GM10248 (cell line): Measurements from ENCODE around the gene CCNY.
"Not testable (repeated sequence)": the region's sequence is repeated elsewhere in the genome, so short reads cannot be mapped to it uniquely, and the experiment has no call there.

Source experiments
- CTCF ChIA-PET: fragments of 300-600 bp; sonication (Branson Sonifier 250); formaldehyde crosslinking; extraction: SDS; loops from one replicate; lab custom pipeline; 2021; ENCODE audit warnings: antibody characterized with exemption; lab: Yijun Ruan, JAX
- POLR2A ChIA-PET: fragments of 350-650 bp; sonication (Branson Sonifier 250); formaldehyde crosslinking; extraction: SDS; loops from one replicate; lab custom pipeline; 2020; ENCODE audit warnings: antibody characterized with exemption; lab: Yijun Ruan, JAX
- DNase-seq: peaks from one replicate; pipeline ENCODE4 v3.0.0; 2012; ENCODE audit errors: extremely low spot score
- CTCF ChIP-seq: IDR thresholded peaks from 2 replicates; pipeline ENCODE4 v1.5.1; 2012; ENCODE audit warnings: mild to moderate bottlenecking, low read depth; ENCODE audit errors: extremely low read depth, missing control alignments, control extremely low read depth

Gene CCNY

GRCh38 chr10:35516102-35516670 is 179.9 kb downstream of the CCNY start:
- no peak for DNase-seq
- CTCF ChIA-PET = no interaction called here
- POLR2A ChIA-PET = no interaction called here
- TF ChIP-seq CTCF = no peak

- no peak for DNase-seq
Observed at GRCh38 chr10:35517431-35518181, 181.3 kb downstream of the CCNY start.

GRCh38 chr10:35518187-35518586 is 181.9 kb downstream of the CCNY start:
- POLR2A ChIA-PET = not testable (repeated sequence)
- CTCF ChIA-PET = interaction anchor here (0.8 to 1.2 kb wide), 3 partner anchors 12 to 45 kb away, joined by 3 read pairs; no protein-coding TSS in a partner anchor

More at GRCh38 chr10:35517431-35518181, 181.3 kb downstream of the CCNY start:
- TF ChIP-seq CTCF = no peak
- ChIA-PET POLR2A (no interaction called here), CTCF (interaction anchor here (0.8 to 1.2 kb wide), 3 partner anchors 11 to 45 kb away, joined by 3 read pairs; no protein-coding TSS in a partner anchor)

GRCh38 chr10:35520996-35521395 is 184.7 kb downstream of the CCNY start:
- CTCF ChIA-PET = interaction anchor here (1.0 to 1.5 kb wide), 3 partner anchors 20 to 282 kb away, joined by 3 to 4 read pairs (median 4); no protein-coding TSS in a partner anchor
- no peak for TF ChIP-seq CTCF
- DNase-seq = no peak
- POLR2A ChIA-PET = no interaction called here

More at GRCh38 chr10:35518187-35518586, 181.9 kb downstream of the CCNY start:
- DNase-seq = not testable (repeated sequence)

- POLR2A ChIA-PET = no interaction called here
Observed at GRCh38 chr10:35523670-35524225, 187.4 kb downstream of the CCNY start.

GRCh38 chr10:35526746-35527145 is 190.4 kb downstream of the CCNY start:
- no peak for DNase-seq
- no peak for TF ChIP-seq CTCF
- POLR2A ChIA-PET = no interaction called here
- CTCF ChIA-PET = interaction anchor here (1.4 to 2.9 kb wide), 2 partner anchors 20 to 37 kb away, joined by 3 to 14 read pairs; no protein-coding TSS in a partner anchor

More at GRCh38 chr10:35523670-35524225, 187.4 kb downstream of the CCNY start:
- CTCF ChIA-PET = interaction anchor here (1.2 to 2.9 kb wide), 2 partner anchors 14 to 40 kb away, joined by 3 to 10 read pairs; no protein-coding TSS in a partner anchor
- TF ChIP-seq CTCF = no peak
- DNase-seq = peak; percentile 28

- ChIA-PET CTCF (interaction anchor here (1.1 to 3.2 kb wide), 2 partner anchors 31 to 77 kb away, joined by 3 to 13 read pairs; no protein-coding TSS in a partner anchor), POLR2A (no interaction called here)
- DNase-seq = no peak
- no peak for TF ChIP-seq CTCF
Observed at GRCh38 chr10:35532141-35532540, 195.8 kb downstream of the CCNY start.
